LNCAP (cell line): ENCODE results near the gene ZFX.

Source experiments
- TF ChIP-seq, protein P1 (sequence below): fragments of 450-650 bp; IDR thresholded peaks from 2 replicates; pipeline ENCODE4 v1.5.1; 2017; ENCODE audit warnings: mild to moderate bottlenecking

ZFX gene

GRCh38 chrX:24231131-24231540, 81.6 kb downstream of the ZFX start:
- TF ChIP-seq, protein P1, sequence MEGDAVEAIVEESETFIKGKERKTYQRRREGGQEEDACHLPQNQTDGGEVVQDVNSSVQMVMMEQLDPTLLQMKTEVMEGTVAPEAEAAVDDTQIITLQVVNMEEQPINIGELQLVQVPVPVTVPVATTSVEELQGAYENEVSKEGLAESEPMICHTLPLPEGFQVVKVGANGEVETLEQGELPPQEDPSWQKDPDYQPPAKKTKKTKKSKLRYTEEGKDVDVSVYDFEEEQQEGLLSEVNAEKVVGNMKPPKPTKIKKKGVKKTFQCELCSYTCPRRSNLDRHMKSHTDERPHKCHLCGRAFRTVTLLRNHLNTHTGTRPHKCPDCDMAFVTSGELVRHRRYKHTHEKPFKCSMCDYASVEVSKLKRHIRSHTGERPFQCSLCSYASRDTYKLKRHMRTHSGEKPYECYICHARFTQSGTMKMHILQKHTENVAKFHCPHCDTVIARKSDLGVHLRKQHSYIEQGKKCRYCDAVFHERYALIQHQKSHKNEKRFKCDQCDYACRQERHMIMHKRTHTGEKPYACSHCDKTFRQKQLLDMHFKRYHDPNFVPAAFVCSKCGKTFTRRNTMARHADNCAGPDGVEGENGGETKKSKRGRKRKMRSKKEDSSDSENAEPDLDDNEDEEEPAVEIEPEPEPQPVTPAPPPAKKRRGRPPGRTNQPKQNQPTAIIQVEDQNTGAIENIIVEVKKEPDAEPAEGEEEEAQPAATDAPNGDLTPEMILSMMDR, result no peak

GRCh38 chrX:24231641-24232179, 82.2 kb downstream of the ZFX start:
- TF ChIP-seq, protein P1, result no peak

DNA sequence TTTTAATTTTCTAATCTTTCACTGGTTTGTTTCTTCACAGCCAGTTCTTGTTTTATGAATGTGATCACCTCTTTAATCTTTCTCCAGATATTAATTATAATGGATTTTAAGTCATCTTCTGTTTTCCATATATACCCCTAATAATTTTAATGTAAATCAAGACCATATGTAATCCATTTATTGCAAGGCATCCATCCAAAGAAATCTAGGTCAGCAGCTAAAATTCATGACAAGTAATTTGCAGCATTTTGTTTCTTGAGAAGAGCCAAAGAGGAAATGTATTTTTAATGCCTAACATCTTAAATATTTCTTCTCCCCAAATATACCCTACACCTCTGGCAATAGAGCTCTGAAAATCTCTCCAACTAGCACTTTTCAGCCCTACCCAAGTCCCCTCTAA, 83.3 kb downstream of the ZFX start:
- TF ChIP-seq, protein P1, result no peak

DNA sequence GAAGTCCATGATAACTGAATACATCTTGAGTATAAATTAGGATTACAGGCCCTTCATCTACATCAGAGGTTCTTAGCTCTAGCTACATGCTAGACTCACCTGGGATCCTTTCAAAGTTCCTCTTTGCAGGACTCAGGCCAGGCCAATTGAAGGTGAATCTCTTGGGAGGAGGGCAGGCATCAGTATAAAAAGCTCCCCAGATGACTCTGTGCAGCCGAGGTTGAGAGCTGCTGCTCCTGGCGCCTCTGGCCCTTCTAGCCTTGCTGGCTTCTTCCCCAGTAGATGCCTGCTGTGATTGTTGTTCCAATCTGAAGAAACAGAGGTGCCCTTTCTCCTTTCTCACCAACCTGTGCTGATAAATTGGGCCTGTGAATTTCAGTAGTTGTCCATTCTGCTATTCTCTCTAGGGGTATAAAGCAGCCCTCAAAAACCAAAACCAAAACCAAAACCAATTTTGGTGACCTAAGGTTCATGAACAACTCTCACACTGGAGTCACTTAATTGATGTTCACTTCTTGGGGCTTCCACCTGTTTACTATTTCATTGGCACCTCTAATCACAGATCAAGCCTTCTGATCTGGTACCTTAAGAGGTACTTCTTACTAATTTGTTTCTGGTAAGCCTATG, 85.7 kb downstream of the ZFX start:
- TF ChIP-seq, protein P1, result no peak

DNA sequence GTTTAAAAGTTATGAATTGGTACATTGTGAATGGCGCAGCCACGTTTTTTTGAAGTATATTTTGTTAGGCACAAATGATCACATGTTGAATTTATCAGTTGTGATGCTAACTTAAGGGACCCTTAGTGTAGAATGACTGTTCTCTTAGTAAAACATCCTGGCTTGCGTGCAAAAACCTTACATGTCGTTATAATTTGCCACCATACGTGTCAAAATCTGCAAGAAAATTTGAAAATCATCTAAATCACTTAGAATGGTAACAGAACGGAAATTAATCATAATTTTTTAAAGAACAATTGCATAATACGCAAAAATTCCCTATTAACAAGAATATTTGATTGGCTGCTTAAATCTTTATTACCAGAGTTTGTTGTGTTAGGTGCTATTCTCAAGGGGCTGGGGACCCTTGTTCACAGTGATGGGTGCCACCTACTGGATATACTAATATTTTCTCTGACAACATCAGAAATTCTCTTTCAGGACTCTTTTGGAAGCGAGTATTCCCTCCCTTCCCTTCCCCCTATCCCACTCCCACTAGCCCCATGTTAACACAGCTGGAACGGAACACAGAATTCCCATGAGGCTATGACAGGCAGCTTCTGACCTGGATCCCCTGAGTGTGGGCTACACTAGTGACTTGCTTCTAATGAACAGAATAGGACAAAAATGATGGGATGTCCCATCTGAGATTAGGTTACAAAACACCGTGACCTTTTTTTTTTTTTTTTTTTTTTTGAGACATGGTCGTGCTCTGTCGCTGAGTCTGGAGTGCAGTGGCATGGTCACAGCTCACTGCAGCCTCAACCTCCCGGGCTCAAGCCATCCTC, 92.5 kb downstream of the ZFX start:
- TF ChIP-seq, protein P1, result peak; percentile 32; the same call in 1 of the 2 replicates

GRCh38 chrX:24242649-24243175, 93.2 kb downstream of the ZFX start:
- TF ChIP-seq, protein P1, result no peak

DNA sequence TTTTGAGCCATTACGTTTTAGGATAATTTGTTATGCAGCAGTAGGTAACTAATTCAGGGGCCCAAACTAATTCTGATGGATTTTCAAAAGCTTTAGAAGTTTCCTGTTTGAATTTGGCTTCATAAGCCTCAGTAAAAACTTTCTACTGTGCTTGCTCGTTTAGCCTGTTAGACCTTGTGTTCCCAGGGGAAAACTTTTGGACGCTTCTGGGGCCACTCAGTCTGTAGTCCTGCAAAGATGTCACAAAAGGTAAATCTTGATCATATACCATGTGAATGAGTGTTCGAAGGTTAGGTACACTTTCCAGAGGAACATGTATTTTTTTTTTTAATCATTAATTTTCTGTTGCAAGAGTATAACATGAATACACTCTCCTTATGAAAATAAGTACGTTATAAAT, 93.7 kb downstream of the ZFX start:
- TF ChIP-seq, protein P1, result no peak
